Endothelial cell of umbilical vein (primary cell): Measurements from ENCODE around the gene DMRTB1. TPM values are rescaled to one million over a fixed set of nuclear protein-coding genes. Genes with fewer than 3 reads are reported as not detected.

Experiments used
- BruUV-seq: library from RNA; stranded (reverse); fragments of 400-500 nt; replicated peaks from 2 replicates; lab custom pipeline; 2021; lab: Mats Ljungman, UMichigan
- CTCF ChIA-PET: fragments of 300-600, 350-600 bp; sonication (Branson Sonifier 250); formaldehyde crosslinking; loops from one replicate; lab custom pipeline; 2021; ENCODE audit warnings: antibody characterized with exemption, inconsistent platforms; lab: Charles Lee
- POLR2A ChIA-PET: fragments of 300-600, 350-600 bp; sonication (Branson Sonifier 250); formaldehyde crosslinking; loops from one replicate; lab custom pipeline; 2021; ENCODE audit warnings: antibody characterized with exemption, inconsistent platforms; lab: Charles Lee
- DNase-seq: peaks from one replicate; pipeline ENCODE4 v3.0.0-alpha.2; 2011; ENCODE audit warnings: low read depth, low spot score
- FAIRE-seq: peaks from 2 replicates; lab custom pipeline; 2011; peaks lifted over from hg19 to GRCh38; lab: Jason Lieb, UNC
- H2AFZ ChIP-seq: 2 replicates; pipeline ENCODE4 v1.6.0; 2012; ENCODE audit warnings: low read depth, low read length, control low read depth, inconsistent platforms
- H3K27ac ChIP-seq: 2 replicates; pipeline ENCODE4 v1.5.1; 2011; ENCODE audit warnings: low read depth, mild to moderate bottlenecking, control low read depth, low read length, moderate library complexity; ENCODE audit not compliant: insufficient read depth
- H3K27me3 ChIP-seq, 2 experiments: 2 replicates each; pipeline versions ENCODE4 v1.6.0 to v1.6.1; 2011; ENCODE audit warnings: low read length in 2 of 2, mixed read lengths in 1 of 2; ENCODE audit not compliant: control insufficient read depth in 2 of 2, insufficient read depth in 2 of 2
- H3K36me3 ChIP-seq, 2 experiments: 2 replicates in 1 of 2; 3 replicates in 1 of 2; pipeline ENCODE4 v1.5.1; 2011; ENCODE audit warnings: low read length in 2 of 2, mild to moderate bottlenecking in 1 of 2, moderate library complexity in 1 of 2; ENCODE audit not compliant: control insufficient read depth in 2 of 2, insufficient read depth in 2 of 2; ENCODE audit errors: extremely low read depth in 1 of 2
- H3K4me1 ChIP-seq: 3 replicates; pipeline ENCODE4 v1.5.1; 2011; ENCODE audit warnings: mild to moderate bottlenecking, low read length; ENCODE audit not compliant: control insufficient read depth, insufficient read depth; ENCODE audit errors: extremely low read depth
- H3K4me2 ChIP-seq: 2 replicates; pipeline ENCODE4 v1.6.1; 2011; ENCODE audit warnings: low read length, control low read depth, mixed read lengths; ENCODE audit not compliant: insufficient read depth
- H3K4me3 ChIP-seq, 3 experiments: fragments of 200-600 bp in 1 of 3; sonication (generic), shearing (Covaris generic) in 1 of 3; replicated peaks in 1 of 3; 2 replicates each; pipeline ENCODE4 v1.5.1; 2011 to 2016; ENCODE audit warnings: control low read depth in 3 of 3, low read length in 3 of 3, mild to moderate bottlenecking in 2 of 3, inconsistent platforms in 1 of 3, low read depth in 1 of 3, moderate library complexity in 1 of 3; ENCODE audit not compliant: insufficient read depth in 1 of 3
- H3K79me2 ChIP-seq: 2 replicates; pipeline ENCODE4 v1.6.0; 2012; ENCODE audit warnings: low read length, inconsistent platforms; ENCODE audit not compliant: control insufficient read depth, insufficient read depth
- H3K9ac ChIP-seq: replicated peaks from 2 replicates; pipeline ENCODE3; 2011; ENCODE audit warnings: low read length, control low read depth; ENCODE audit not compliant: insufficient read depth; ENCODE audit errors: extremely low read depth
- H3K9me1 ChIP-seq: replicated peaks from 3 replicates; pipeline ENCODE4 v1.6.0; 2011; ENCODE audit warnings: mild to moderate bottlenecking, low read length; ENCODE audit not compliant: control insufficient read depth, insufficient read depth; ENCODE audit errors: extremely low read depth
- H3K9me3 ChIP-seq: replicated peaks from 2 replicates; pipeline ENCODE4 v1.5.1; 2012; ENCODE audit warnings: low read length, inconsistent platforms; ENCODE audit not compliant: control insufficient read depth, insufficient read depth
- H4K20me1 ChIP-seq: replicated peaks from 2 replicates; pipeline ENCODE3; 2011; ENCODE audit warnings: mild to moderate bottlenecking, low read length; ENCODE audit not compliant: control insufficient read depth, insufficient read depth; ENCODE audit errors: extremely low read depth
- CTCF ChIP-seq, 2 donors: IDR thresholded peaks; 1 replicate in 1 of 2; 2 replicates in 1 of 2; pipeline ENCODE4 v1.5.1; 2011; ENCODE audit warnings: low read length in 2 of 2, mild to moderate bottlenecking in 2 of 2, moderate library complexity in 2 of 2, control low read depth in 1 of 2, inconsistent platforms in 1 of 2, low read depth in 1 of 2; ENCODE audit not compliant: insufficient read depth in 1 of 2; ENCODE audit errors: extremely low read depth in 1 of 2
- EZH2 ChIP-seq: IDR thresholded peaks from 2 replicates; pipeline ENCODE4 v1.6.1; 2012; ENCODE audit warnings: borderline replicate concordance, low read depth, mild to moderate bottlenecking, moderate library complexity, low read length, inconsistent platforms; ENCODE audit not compliant: severe bottlenecking
- FOS ChIP-seq: IDR thresholded peaks from 2 replicates; pipeline ENCODE4 v1.6.1; 2011; ENCODE audit warnings: mild to moderate bottlenecking, low read length, moderate library complexity, borderline replicate concordance; ENCODE audit not compliant: insufficient read depth
- GATA2 ChIP-seq: IDR thresholded peaks from 2 replicates; pipeline ENCODE4 v1.7.0; 2011; ENCODE audit warnings: low read depth, mild to moderate bottlenecking, moderate library complexity, mixed read lengths, low read length; ENCODE audit not compliant: insufficient read length, insufficient read depth
- JUN ChIP-seq: IDR thresholded peaks from 2 replicates; pipeline ENCODE4 v1.6.1; 2011; ENCODE audit warnings: borderline replicate concordance, low read depth; ENCODE audit not compliant: insufficient read length, insufficient read depth
- MAX ChIP-seq: IDR thresholded peaks from 2 replicates; pipeline ENCODE4 v1.6.1; 2011; ENCODE audit not compliant: insufficient read depth, insufficient read length
- MYC ChIP-seq: IDR thresholded peaks from one replicate; pipeline ENCODE4 v1.6.1; 2011; ENCODE audit warnings: mild to moderate bottlenecking, low read depth, low read length
- POLR2A ChIP-seq: IDR thresholded peaks from 2 replicates; pipeline ENCODE4 v1.6.1; 2012; ENCODE audit warnings: low read depth, mild to moderate bottlenecking, control low read depth, low read length
- POLR2AphosphoS5 ChIP-seq: IDR thresholded peaks from 2 replicates; pipeline ENCODE4 v1.6.1; 2012; ENCODE audit warnings: low read depth, mild to moderate bottlenecking, control low read depth, low read length, moderate library complexity; ENCODE audit not compliant: insufficient read depth
- dilution Hi-C: fragments of 300-500 bp; cut with MboI; formaldehyde crosslinking; loops from one replicate; pipeline ENCODE4 v1.15.0; 2019; ENCODE audit warnings: low sequenced_read_pairs; ENCODE audit not compliant: extremely low pct_ligation_motif_present
- intact Hi-C: fragments of 100-400 bp; cut with micrococcal nuclease; formaldehyde crosslinking; loops from one replicate; pipeline ENCODE4 v1.10.0; 2022
- polyA plus RNA-seq, 4 experiments: library from polyadenylated mRNA; depleted of rRNA in 3 of 4; stranded (reverse) in 3 of 4; unstranded in 1 of 4; fragments of >200 nt; gene quantifications; 2 replicates each; pipeline versions ENCODE4 v1.2.1 to v1.2.3, GENCODE V29; 2011 to 2012; ENCODE audit warnings: missing spikeins in 1 of 4
- total RNA-seq: library from RNA; stranded (reverse); gene quantifications from 2 replicates; pipeline ENCODE4 v1.2.3, GENCODE V29; 2021

The DMRTB1 gene
- total and polyA plus RNA-seq, 2 donors (not counting 3 experiments of a cell fraction or from before 2014, with no cell fraction given) = not detected

GRCh38 chr1:53482441-53483153 lies 23.4 kb downstream of the DMRTB1 start:
- Histone ChIP-seq H3K4me3 (no peak overlapping the region), H3K9me1 (no peaks in the 10 kb centered on the region), H3K4me1 (no peaks in the 10 kb centered on the region), H4K20me1 (no peaks in the 10 kb centered on the region), H3K27ac (no peak overlapping the region), H3K9ac (no peak overlapping the region), H3K27me3 (peaks cover 5 to 7% of the 10 kb centered on the region in 2 experiments), H3K36me3 (no peaks in the 10 kb centered on the region), H3K9me3 (no peaks in the 10 kb centered on the region), H3K79me2 (no peaks in the 10 kb centered on the region), H2AFZ (no peak overlapping the region), H3K4me2 (no peak overlapping the region)
- DNase-seq = no peak
- TF ChIP-seq JUN (no peak), CTCF (IDR thresholded peaks at IDR 0.05; ENCODE audit: extremely low read depth in 1 of 2, insufficient read depth in 1 of 2, low read depth in 1 of 2, low read length in 2 of 2) (no peak), POLR2AphosphoS5 (no peak), GATA2 (no peak), MYC (no peak), MAX (no peak), EZH2 (no peak), POLR2A (no peak), FOS (no peak)
- dilution Hi-C loops (no loop called here), intact Hi-C loops (no loop called here)
- no TSS peak for BruUV-seq
- FAIRE-seq = no peak
- ChIA-PET POLR2A (no interaction called here), CTCF (no interaction called here)
